GM21367 (cell line): ENCODE measurements around the gene NR5A2.
A peak's percentile ranks its signal among the peaks of the same experiment; 100 is the strongest.

ENCODE experiments used
- ATAC-seq: cut with Tn5 transposase; IDR thresholded peaks from one replicate; pipeline ENCODE4 v1.9.1; 2021; ENCODE audit not compliant: unreplicated experiment

The NR5A2 gene

GRCh38 chr1:200118779-200119505 lies 91.4 kb downstream of the NR5A2 start:
- ATAC-seq, result no peak

DNA sequence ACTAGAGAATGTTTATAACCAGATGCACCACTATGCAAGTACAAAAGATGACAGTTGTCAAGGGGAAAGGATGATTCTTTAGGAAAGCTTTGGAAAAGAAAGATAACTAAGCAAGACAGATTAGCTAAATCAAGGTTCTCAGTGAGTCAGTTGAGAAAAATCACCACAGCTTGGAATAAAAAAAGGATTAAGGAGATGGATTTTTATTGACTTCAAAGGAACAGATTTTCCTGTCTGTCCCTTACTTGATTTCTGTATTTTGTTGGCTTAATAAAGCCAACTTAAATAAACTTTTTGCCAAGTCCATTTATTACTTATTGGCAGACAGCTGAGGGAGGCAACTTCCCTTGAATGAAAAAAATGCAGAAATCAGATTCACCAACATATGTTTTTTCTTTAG lies 93.9 kb downstream of the NR5A2 start:
- ATAC-seq, result no peak

GRCh38 chr1:200124309-200124708 lies 96.8 kb downstream of the NR5A2 start:
- ATAC-seq, result no peak

GRCh38 chr1:200128081-200128480 lies 100.6 kb downstream of the NR5A2 start:
- ATAC-seq, result no peak

DNA sequence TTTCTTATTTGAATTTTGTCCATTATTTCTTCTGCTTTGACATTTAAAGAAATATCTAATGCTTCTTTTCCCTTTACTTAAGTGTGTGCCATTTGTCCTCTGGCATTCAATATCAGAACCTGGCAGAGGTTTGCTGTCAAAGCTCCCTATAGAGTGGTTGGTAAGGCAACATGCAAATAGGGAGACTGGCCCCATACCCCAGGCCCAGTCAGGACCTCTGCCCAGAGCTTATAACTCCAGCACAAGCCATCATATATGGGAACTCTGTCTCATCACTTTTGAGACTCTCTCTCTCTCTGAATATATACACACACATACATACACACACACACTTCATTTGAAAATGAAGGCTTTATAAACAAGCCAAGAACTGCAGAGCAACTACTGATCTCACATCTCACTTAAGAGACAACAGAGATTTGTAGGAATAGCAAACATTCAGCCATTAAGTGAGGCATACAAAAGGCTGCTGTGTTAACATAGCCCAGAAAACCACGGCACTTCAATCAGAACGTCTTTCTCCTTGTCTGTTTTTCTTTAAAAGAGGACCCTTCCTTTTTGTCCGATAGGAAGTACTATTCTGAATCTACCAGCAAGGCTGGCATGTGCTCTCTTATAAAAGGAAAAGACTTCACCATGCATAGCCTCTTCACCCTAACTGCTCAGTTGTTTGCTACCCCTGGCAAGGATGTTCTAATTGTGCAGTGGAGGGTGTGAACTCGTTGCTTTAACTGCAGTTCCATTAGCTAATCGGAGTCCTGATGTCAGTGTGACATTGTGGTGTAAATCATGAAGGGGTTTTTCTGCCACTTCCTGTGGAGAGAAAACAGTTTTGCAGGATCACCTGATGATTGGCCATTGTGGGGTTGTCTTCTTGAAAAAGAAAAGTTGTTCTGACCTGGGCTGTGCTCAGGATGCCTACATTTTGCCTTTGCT lies 101.7 kb downstream of the NR5A2 start:
- no peak for ATAC-seq

- ATAC-seq, result no peak
These were observed 103.0 kb downstream of the NR5A2 start for GRCh38 chr1:200130552-200130951.

DNA sequence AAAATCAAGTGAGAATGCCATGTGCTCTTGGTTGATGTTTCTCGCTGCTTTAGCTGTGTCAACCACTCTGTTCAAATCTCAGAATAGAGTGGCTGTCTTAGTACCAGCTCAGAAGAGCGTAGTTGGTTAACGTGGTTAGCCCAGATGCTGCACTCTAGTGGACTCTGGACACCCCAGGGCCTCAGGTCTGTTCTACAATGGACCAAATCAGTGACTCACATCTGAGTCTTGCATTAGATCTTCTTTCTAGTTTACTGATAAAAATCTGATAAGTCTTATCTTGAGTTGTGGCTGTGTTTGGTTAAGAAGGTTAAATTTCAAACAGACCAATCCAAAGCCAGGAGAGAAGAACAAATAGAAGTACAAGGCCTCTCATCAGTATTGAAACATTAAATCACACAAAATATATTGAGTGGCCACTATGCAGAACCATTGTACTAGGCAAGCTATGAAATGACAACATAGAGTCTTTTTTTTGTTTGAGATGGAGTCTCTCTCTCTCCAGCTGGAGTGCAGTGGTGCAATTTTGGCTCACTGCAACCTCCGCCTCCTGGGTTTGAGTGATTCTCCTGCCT lies 104.1 kb downstream of the NR5A2 start:
- ATAC-seq, result no peak

GRCh38 chr1:200133123-200133522 lies 105.6 kb downstream of the NR5A2 start:
- ATAC-seq, result no peak

DNA sequence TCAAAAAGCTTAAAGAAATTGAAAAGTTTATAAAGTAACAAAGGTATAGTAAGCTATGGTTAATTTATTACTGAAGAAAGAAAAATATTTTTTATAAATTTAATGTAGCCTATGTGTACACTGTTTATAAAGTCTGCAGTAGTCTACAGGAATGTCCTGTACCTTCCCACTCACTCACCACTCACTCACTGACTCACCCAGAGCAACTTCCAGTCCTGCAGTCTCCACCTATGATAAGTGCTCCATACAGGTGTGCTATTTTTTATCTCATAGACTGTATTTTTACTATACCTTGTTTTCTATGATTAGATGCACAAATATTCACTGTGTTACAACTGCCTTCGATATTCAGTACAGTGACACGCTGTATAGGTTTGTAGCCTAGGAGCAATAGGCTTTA lies 106.6 kb downstream of the NR5A2 start:
- no peak for ATAC-seq

- no peak for ATAC-seq
These were observed 108.9 kb downstream of the NR5A2 start for GRCh38 chr1:200136384-200136783.

DNA sequence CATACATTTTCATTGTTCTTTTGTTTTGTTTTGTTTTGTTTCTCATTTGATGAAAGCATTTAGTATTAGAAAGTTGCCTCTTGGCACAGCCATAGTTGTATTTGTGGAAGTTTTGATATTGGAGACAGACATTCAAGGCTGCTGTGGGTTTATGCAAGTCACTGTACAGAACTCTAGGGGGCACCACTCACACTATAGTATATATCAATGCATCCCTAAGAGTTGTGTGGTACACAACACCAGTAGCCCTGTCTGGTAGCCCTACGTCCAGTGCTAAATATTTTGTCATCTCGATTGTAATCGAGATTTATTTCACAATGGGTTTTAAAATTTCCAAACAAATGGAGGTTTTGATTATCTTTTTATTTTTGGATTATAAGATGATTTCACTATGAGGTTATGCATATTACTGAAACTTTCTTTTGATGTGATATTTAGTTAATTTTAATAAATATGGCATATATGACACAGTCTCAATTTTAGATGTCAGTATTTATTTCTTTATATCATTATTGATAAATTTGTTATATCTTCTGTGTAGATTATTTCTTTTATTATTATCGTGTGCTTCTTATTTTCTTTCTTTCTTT lies 112.2 kb downstream of the NR5A2 start:
- peak; percentile 95 for ATAC-seq

- ATAC-seq, result no peak
These were observed 115.8 kb downstream of the NR5A2 start for GRCh38 chr1:200143347-200143746.

- no peak for ATAC-seq
These were observed 118.6 kb downstream of the NR5A2 start for GRCh38 chr1:200146100-200146499.

GRCh38 chr1:200147094-200147493 lies 119.6 kb downstream of the NR5A2 start:
- ATAC-seq, result no peak

DNA sequence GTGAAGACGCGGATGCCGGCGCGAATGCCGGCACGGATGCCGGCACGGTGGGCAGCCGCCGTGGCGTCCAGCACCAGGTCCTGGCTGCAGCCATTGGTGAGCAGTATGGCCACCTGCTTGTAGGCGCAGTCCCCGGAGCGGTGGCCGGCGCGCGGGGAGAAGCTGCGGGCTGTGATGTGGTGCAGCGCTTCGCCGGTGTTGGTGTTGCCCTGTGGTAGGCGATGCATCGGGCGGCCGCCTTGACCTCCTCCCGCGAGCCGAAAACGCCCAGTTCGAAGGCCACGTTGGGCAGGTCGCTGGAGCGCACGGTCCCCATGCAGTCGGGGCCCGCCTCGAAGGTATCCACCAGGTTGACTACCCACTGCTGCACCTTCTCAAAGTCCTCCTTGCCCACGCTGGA lies 120.2 kb downstream of the NR5A2 start:
- no peak for ATAC-seq

DNA sequence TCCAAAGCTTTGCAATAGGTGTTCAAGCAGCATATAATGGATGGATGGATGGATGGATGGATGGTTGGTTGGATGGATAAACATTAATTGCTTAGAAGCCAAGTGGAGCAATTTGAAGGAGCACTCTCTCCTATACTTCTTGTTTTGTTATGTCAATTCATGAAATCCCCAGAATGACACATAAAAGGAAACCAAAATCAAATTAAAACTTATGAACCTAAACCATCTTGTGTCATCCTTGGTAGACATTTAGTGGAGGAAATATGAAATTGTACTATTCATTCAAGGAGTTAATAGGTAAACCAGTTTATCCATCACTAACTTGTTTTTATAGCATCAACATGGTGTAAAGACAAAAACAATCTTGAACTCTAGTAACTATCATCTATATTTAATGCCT lies 122.5 kb downstream of the NR5A2 start:
- ATAC-seq, result no peak

DNA sequence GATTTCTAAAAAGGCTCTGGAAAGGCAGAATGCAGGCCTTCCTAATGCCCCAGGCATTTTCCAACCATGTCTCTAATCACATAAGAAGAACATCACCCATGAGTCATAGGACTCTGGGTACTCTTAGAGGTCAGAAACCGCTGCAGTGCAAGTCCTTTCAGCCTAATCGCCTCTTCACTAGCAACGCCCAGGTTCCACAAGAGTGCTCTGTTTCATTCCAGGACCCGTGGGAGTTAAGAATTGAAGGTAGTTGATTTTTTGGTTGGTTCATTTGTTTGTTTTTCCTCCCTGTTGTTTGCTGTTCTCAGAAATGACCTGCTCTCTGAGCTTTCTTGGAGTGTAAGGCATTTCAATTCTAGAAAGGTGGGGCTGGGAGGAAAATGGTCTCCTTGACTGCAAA lies 123.2 kb downstream of the NR5A2 start:
- ATAC-seq, result peak; percentile 33

DNA sequence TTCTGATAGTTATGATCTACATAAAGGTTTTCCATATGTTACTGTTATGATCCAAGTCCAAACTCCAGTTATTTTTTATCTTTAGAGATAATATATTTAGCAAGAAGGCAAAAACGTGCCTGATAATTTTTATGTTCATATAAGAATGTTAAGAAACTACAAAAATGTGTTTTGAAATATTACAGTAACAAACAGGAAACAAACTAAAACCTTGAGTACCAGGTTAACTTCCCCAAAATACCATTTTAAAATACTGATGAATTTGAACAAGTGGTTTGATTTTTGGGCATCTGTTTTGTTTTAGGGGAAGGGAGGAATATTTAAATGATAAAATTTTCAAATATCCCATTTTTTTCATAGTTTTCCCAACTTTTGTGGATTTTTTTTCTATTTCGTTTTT lies 124.8 kb downstream of the NR5A2 start:
- no peak for ATAC-seq

GRCh38 chr1:200153277-200154055 lies 126.0 kb downstream of the NR5A2 start:
- ATAC-seq, result peak; percentile 45

DNA sequence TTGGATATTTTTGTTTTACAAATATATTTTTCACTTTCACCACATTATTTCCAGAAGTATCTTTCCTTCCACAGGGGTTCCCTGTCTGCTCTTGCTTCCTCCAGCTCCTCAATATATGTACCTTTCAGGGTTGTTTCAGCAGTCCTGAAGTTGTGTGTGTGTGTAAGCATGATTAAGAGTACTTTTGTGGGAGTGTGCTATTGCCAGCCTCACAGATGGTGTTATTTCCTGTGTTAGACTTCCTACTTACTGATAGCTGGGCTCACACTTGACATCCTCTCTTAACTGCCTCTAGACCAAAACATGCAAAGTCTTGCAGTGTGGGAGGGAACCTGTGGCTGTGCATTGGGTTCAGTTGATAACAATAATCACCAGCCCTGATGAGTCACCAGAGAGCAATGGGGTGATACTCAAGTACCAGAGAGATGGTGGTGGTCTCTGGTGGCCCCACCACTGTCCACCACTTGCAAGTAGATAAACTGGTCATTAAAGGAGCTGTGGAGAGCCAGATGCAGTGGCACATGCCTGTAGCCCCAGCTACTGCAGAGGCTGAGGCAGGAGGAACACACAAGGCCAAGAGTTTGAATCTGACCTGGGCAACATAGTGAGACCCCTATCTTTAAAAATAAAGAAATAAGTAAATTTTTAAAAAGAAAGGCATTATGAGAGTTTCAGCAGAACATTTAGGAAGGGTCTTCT lies 126.7 kb downstream of the NR5A2 start:
- ATAC-seq, result peak; percentile 95
